ENCODE data around the gene MAN1A1.

MAN1A1 gene

DNA sequence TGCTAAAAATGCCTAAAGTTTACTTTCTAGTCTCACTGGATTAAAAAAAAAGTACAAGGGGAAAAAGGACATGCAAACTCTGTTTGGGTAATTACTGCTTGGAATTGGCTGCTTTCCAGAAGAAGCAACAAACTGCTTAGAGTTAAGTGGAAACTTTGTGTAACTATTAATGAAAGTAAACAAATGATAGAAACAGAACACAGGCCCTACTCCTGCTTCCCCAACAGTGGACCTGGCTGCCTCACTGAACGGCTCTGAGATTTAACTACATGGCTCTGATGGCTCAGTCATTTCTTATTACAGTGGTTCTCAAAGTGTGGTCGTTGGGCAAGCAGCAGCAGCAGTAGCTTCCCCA is 108.5 kb downstream of the MAN1A1 start:
- in situ Hi-C loops (cut with MboI; ENCODE audit: low sequenced_read_pairs): no loop called here

DNA sequence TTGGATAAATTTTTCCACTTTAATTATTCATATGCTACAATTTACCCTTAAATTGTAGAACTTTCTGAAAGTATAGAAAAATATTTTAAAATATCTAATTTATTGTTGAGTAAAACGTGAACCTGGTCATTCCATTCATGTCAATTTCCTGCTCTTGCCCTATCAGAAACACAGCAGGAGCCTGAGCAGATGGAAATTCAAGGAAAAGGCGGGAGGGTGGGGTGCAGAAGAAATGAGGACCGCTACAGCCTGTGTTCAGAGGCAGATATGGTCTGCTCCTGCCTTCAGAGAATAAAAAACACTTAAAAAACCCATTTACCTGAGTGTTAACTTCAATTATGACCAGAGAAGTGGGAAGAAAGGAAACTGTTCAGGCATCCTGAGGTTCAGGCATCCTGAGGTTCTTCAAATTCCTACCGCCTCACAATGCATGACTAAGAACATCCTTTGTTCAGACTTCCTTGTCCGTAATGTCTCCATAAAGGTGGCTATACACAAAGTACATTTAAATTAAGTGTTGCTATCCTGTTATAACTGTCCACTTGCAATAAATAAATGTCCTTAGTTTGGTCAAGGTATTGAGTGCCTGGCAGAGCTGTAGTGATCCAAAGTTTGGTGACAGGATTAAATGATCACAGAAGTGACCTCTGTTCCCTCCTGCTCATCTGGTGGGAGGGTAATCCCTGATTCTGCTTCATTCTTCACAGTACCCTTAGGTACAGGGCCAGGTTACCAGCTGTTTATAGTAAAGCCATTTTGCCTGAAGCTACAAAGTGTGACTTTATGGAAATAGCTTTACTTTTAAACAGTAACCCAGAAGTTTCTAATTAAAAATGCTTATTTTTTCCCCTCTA is 109.1 kb downstream of the MAN1A1 start:
- in situ Hi-C loops (cut with MboI; ENCODE audit: low sequenced_read_pairs): no loop called here

DNA sequence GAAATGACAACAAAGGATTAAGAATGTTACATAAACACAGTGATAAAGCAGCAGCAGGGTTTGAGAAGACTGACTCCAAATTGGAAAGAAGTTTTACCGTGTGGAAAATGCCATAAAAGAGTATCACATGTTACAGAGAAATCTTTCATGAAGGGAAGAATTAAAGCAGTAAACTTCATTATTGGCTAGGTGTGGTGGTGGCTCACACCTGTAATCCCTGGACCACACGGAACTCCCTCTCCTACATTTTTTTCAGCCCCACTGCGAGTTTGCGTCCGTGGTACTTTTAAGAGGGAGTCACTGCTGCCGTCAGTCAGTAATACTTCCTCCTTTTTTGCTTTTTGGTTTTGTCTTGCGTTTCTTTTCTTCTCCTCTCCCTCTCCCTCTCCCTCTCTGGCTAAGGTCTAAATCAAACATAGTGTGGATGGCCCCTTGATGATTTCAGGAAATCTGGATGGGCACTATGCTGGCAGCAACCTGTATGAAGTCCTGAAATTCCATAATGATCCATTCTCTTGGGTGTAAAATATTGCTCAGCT is 112.3 kb downstream of the MAN1A1 start:
- in situ Hi-C loops (cut with MboI; ENCODE audit: low sequenced_read_pairs): no loop called here

DNA sequence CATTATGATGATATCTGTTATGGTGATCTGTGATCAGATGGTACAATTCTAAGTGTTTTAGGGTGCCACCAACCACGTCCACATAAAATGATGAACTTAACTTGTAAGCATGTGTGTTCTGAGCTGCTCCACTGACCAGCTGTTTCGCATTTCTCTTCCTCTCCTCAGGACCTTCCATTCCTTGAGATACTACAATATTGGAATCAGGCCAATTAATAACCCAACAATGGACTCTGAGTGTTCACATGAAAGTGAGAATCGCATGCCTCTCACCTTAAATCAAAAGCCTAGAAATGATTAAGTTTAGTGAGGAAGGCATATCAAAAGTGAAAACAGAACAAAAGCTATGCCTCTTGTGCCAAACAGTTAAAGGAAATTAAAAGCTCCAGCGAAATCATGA is 114.6 kb downstream of the MAN1A1 start:
- in situ Hi-C loops (cut with MboI; ENCODE audit: low sequenced_read_pairs): no loop called here

DNA sequence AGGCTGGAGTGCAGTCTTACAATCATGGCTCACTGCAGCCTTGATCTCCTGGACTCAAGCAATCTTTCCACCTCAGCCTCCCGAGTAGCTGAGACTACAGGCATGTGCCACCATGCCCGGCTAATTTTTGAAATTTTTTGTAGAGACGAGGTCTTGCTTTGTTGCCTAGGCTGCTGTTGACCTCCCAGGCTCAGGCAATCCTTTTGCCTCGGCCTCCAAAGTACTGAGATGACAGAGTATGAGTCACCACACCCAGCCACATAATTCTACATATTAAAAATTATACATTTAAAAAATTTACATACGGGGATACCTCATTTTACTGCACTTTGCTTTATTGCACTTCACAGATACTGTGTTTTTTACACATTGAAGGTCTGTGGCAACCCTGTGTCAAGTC is 115.1 kb downstream of the MAN1A1 start:
- in situ Hi-C loops (cut with MboI; ENCODE audit: low sequenced_read_pairs): no loop called here

DNA sequence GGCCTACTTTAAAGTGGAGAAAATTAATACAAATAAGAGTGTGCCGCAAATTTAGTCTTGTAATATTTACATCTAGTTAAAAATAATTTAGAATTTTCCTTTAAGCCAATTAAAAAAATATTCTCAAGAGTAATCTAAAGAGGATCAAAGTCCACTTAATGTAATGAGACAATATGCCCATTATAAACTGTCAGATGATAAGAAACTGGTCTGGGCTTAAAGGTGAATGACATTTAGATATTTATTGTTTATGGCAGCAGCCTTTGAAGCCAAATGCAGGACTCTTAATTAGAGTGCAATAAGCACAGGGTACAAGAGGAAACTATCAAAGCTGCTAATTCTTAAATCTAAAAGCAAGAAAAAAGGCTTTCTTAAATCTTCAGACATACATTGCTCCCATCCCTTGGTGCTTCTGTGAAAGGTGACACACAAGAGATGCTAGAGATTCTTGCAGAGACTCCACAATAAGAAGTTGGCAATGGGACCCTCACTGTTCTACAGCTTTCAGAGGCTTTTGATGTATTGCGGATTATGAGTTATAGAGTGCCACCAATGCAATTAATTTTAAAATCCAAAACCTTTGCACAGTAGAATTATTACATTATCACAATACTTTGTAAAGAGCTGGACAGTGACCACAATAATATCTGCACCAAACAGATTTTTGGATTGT is 116.1 kb downstream of the MAN1A1 start:
- in situ Hi-C loops (cut with MboI; ENCODE audit: low sequenced_read_pairs): no loop called here

DNA sequence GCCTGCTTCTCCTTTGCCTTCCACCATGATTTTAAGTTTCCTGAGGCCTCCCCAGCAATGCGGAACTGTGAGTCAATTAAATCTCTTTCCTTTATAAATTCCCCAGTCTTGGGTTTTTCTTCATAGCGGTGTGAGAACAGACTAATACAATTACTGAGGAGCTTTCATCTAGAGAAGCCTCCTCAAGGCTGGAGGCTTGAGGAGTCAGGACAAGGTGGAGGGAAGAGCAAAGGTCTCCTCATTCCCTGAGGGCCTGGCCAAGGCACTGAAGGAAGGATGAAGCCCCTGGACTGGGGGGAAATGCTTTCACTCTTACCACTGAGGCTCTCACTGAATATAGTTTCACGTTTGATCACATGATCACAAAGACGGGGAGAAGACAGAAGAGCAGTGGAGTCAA is 118.2 kb downstream of the MAN1A1 start:
- in situ Hi-C loops (cut with MboI; ENCODE audit: low sequenced_read_pairs): no loop called here

DNA sequence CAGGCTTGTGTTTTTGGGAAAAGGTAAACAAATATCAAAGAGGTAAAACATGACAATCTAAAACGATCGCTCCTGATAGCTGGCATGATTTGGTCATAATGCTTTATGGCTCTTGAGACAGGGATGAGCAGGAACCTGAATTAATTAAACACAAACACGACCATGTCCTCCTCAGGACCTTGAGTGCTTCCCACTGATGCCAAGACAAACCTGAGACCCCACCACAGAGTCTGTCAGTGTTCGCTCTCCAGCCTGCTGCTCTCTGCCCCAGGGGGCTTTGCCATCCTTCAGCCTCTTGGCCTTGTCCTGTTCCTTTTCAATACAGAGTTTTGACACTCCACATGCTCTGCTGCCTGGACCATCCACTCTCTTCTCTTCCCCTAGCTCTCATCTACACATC is 119.4 kb downstream of the MAN1A1 start:
- in situ Hi-C loops (cut with MboI; ENCODE audit: low sequenced_read_pairs): no loop called here

DNA sequence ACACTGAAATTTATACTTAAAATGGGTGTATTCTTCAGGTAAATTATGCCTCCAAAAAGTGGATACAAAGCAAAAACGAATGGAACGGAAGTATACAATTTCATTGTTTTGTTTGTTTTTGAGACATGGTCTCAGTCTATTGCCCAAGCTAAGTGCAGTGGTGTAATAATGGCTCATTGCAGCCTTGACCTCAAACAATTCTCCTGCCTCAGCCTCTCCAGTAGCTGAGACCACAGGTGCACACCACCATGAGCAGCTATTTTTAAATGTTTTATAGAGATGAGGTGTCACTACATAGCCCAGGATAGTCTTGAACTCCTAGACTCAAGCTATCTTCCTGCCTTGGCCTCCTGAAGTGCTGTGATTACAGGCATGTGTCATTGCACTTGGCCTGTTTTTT is 122.2 kb downstream of the MAN1A1 start:
- in situ Hi-C loops (cut with MboI; ENCODE audit: low sequenced_read_pairs): no loop called here

DNA sequence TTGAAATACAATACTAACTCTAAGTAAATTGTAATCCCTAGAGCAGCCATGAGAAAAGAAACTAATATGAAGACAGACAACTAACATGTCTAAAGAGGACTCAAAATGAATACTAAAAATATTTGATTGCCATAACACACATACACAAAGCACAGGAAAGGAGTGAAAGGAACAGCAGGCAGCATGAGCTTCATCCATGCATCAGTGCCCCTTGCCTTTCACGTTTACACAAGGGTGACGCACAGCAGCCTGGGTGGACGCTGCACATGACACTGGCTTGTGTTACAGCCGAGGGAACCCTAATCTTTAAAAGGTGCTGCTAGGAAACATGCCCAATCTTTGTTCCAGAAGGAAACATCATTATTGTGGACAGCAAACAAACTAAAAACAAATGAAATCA is 123.5 kb downstream of the MAN1A1 start:
- in situ Hi-C loops (cut with MboI; ENCODE audit: low sequenced_read_pairs): no loop called here

DNA sequence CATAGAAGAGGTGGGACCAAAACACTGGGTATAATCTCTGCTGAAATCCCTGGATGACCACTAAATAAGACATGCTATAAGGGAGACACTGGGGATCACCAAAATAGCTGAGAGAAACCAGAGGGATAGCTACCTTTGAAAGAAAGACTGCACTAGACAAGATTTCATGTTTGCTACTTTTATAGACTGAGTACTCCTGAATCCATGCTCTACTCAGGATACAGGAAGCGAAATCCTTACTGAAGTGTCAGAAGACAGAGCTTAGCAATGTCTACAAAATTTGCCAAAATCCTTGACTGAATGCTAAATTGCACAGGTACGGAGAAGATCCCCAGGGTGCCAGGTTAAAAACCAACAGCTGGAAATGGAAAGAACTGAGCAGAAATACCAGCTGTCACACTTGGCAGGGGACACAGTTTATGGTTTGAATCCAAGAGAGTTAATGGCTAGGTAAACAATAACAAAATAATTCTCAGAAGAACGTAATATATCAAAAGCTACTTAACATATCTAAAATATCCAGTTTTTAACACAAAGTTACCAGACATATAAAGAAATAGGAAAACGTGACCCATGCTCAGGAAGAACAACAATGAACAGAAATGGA is 125.4 kb downstream of the MAN1A1 start:
- in situ Hi-C loops (cut with MboI; ENCODE audit: low sequenced_read_pairs): no loop called here

DNA sequence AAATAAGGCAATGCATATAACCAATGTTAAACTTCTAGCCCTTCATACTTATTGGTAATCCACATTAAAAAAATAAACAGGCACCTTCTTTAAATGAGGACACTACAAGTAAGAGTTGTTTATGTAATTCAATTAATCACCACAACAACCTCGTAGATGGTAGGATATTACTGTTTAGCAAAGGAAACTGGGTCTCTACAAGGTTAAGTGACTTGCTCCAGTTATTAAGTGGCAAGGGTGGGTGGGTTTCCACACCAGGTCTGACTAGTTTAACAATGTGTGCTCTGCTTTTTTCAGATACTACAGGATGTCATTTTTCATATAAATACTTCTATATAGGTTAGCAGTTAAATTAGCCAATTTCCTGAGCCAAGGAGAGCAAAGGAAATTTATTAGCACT is 129.1 kb downstream of the MAN1A1 start:
- in situ Hi-C loops (cut with MboI; ENCODE audit: low sequenced_read_pairs): no loop called here

DNA sequence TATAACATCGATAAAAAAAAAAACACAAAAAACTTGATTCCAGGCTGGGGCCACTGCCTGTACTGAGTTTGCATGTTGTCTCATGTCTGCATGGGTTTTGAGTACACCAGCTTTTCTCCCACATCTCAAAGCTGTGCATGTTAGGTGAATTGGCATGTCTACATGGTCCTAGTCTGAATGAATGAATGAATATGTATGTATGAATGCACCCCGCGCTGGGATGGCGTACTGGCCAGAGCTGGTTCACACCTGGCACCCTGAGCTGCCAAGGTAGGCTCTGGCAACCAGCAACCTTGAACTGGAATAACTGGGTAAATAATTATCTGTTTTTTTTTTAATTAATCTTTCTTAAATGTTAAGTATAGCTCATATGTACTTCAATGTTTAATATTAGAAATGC is 131.0 kb downstream of the MAN1A1 start:
- in situ Hi-C loops (cut with MboI; ENCODE audit: low sequenced_read_pairs): no loop called here

DNA sequence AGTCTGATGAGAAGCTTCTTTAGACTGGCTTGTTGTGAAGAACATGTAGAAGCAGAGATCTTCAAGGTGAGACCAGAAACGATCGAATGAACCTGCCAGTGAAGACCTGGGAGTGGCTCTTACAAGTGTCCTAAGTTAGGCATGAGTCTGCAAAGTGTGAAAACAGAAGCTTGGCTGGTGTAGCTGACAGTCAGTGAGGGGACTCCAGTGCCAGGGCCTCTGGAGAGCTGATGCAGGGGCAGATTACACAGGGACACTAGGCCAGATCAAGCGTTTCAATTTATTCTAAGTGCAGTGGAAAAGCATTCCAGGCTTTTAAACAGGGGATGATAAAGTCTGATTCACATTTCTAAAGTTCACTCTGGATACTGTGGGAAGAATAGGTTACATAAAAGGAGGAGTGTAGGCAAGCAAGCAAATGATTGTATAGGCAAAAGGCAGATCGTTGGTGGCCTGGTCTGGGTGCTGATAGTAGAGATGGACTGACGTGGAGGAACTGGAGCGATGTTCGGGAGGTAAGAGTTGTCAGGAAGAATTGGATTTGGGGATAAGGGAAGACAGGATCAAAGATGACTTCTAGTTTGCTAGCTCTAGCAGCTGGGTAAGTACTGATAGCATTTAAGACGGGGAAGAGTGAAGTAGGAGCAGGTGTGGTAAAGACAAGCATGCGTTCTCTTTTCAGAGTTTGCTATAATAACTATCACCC is 133.5 kb downstream of the MAN1A1 start:
- in situ Hi-C loops (cut with MboI; ENCODE audit: low sequenced_read_pairs): no loop called here

DNA sequence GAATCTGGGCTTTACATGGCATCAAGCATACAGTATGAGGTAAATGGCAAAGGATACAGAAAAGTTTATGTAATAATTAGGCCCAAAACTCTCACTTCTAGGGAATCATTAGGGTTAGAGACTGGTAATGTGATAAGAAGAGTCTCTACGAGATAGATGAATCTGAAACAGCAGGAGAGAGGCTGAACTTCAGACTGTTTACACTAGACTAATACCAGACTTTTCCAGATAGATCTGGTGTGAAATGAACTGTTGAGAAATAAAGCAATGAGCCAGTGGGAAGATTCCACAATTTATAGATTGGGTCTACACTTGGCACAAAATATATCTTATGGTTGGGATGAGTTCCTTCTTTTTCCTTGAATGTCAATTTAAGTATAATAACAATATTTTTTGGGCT is 134.3 kb downstream of the MAN1A1 start:
- in situ Hi-C loops (cut with MboI; ENCODE audit: low sequenced_read_pairs): no loop called here

DNA sequence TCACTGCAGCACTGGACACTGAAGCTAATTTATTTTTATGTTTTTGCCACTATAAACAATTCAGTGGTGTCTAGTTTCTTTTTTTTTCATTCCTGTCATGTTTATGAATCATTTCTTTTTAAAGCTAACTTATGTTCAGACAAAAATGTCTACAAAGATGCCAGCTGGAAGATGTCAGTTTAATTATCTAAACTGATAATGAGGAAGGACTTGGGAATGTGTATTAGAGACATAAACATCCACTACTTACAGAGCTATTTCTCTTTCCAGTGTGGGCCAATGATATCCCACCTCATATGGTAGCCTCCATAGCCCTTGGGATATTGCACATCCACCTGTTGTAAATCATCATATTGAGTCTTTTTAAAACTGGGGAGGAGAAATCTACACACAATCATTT is 139.0 kb downstream of the MAN1A1 start:
- in situ Hi-C loops (cut with MboI; ENCODE audit: low sequenced_read_pairs): no loop called here

DNA sequence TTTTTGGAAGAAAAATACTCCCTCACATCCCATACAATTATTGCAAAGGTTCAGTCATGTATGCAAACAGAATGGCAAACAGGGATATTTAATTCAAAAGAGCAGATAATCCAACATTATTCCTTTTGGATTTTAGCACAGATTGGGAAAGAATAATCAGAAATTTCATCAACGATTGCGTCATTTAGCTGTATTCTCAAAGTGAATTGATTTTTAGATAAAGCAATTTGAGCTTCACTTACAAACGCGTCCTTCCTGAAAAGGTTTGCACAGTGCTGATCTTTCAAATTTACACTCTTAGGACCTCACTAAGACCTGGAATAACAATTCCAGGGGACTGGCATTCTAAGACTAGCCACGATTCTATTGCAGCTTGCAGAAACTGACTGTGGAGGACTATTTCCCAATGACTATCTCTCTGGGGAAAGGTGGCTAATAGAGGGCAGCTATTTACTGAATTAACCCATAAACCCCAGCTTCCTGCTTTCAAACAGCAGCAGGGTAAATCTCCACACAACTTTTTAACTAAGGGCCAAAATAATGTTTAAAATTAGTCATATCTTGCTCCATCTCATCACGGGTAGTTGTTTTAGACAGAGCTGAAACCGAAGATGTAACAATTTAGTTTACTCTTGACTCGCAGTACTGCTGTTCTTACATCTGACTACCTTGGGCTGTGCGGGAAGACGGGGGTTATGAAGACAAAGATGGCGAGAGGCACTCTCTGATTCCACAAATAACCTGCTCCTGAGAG is 139.9 kb downstream of the MAN1A1 start:
- in situ Hi-C loops (cut with MboI; ENCODE audit: low sequenced_read_pairs): no loop called here

DNA sequence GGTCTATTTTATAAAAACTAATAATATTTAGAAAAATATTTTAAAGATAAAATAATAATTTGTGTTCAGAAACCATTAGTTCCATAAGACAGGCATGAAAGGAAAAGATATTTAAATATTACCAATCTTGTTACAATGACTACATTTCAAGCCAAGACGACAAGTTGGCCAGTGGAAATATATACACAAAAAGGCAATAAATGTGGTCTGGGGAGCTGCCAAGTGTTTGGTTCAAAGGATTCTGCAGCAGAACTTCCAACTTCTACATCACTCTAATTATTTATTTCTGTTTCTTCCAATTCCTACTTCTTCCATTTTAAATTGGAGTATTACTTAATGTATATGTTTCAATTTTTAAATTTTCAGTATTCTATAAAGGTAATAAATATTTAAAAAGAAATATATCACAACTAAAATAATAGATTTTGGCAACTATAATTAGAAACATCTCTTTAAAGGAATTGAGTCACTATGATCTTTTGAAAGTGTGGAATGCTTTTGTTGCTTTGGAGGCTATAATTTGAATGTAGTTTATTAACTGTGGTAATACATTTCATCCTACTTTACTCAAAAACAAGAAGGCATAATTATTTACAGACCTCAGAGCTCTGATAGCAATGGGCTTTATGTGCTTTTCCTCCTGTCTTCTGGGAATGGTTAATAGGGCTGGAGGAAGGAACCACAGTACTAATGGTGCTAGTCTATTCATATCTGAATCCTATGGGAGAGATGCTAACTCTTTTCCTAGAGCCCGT is 141.4 kb downstream of the MAN1A1 start:
- in situ Hi-C loops (cut with MboI; ENCODE audit: low sequenced_read_pairs): no loop called here

DNA sequence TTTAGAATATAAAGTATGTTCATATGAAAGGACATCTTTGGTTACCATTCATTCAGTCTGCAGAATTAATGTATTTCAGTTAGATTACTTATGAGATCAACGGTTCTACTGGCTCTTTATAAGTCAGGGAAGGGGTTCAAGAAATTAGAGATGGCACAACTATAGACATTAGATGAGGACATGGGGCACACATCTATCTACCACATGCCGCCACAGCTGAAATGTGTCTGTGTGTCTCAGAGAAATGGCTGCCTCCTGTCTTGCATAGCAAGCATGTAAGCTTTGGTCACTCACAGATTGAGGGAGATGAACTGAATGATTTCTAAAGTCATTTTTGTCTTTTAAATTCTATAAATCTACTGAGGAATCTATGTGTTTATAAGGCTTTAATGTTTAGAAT is 142.2 kb downstream of the MAN1A1 start:
- in situ Hi-C loops (cut with MboI; ENCODE audit: low sequenced_read_pairs): no loop called here
